ENCODE results near the gene SULT2B1.
A peak's percentile ranks its signal among the peaks of the same experiment; 100 is the strongest.

Gene SULT2B1

DNA sequence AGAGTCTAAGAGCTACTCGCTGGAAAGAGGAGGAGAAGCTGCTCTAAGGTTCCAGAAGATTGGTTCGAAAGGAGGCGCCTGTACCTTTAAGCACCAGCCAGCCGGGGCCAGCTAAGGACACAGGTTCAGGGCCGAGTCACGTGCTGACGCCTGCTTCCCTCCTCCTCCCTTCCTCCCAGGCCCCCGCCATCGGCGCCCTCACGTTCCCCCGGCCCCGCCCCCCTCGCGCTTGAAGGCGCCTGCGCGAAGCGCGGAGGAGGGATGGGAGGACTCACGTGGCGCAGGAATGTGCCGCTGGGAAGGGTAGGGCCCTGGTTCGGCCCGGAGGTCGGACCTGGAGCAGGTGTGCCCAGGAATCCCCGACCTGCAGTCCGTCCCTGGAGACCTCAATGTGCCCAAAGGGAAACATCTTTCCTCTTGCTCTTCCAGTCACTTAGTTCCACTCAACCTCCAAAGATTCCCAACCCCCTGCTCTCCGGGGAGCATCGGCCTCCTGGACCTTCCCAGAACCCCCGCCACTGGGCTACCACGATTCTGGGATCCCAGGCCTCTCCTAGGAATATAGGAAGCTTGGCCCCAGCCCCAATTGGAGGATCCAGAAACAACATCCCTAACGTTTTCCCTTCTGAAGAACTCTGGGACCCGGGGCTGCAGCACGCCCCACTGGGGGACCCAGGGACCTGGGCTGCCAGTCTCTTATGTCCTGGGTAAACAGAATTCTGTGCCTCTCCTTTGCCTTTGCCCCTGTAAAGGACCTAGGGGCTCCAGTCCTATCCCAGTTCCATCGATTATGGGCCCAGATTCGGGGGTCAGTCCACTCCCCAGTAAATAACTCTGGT is 82.7 kb downstream of the SULT2B1 start:
- DNase-seq (ENCODE audit: low read depth, low spot score): peak; percentile 85

DNA sequence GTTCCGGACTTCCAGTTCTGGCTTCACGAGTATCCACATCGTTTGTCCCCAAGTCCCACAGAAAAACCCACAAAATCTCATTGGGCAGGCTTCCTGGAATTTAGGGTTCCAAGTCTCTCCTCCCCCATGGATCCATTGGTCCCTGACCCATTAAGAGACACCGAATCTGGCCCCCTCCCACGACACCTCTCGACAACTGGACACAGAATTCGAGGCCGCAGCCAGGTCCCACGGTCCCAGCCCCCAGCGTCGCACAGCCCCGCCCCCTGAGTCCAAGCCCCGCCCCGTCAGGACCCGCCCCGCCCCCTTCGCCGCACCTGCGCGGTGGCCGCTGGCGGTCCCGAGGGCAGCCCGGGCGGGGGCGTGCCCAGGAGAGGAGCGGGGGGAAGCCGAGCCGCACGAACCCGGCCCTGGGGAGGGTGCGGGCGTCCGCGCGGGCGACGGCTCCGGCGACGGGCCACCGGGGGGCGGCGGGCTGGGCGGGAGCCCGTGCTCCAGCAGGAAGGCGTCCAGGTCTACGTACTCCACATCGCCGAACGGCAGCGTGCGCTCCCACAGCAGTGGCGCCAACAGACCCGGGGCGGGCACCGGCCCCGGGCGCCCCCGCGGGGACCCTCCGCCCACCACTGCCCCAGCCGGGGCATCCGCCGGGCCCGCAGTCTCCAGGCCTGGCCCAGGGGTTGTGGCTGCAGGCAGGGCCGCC is 83.4 kb downstream of the SULT2B1 start:
- DNase-seq (ENCODE audit: low read depth, low spot score): peak; percentile 68

DNA sequence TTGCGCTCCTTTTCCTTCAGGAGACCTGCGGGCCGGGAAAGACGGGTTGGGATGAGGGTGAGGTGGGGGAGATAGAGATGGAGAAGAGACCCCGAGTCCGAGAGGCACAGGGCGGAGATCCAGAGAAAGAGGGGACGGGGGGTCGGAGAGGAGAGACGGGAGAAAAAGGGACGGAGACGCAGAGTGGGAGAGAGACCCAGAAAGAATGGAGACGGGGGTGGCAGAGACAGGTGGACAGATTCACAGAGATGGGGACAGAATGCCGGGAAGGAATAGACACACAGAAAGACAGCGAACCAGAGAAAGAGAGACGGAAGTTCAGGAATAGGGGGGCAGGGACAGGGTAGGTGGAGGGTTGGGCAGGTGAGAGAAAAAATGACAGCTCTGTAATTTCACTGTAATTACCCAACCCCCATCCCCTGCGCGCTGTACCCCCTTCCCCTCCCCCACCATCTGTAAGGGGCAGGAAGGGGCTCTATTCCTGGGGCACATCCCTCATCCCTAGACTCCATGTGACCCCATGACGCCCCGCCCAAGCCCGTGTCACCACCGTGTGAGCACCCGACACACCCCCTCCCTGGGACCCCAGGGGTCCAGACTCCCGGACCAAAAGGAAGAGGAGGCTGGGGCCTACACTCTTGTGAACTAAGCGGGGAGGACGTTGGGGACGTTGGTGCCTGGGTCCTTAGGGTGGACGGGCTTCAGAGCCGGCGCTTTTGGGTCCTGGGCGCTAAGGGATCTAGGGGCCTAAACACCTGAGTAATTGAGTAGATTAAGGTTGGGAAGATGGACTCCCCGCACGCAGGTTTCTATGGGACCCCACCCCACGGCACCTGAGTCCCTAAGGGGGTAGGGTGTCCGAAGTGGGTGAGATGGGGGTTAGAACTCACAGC is 84.2 kb downstream of the SULT2B1 start:
- DNase-seq (ENCODE audit: low read depth, low spot score): no peak

DNA sequence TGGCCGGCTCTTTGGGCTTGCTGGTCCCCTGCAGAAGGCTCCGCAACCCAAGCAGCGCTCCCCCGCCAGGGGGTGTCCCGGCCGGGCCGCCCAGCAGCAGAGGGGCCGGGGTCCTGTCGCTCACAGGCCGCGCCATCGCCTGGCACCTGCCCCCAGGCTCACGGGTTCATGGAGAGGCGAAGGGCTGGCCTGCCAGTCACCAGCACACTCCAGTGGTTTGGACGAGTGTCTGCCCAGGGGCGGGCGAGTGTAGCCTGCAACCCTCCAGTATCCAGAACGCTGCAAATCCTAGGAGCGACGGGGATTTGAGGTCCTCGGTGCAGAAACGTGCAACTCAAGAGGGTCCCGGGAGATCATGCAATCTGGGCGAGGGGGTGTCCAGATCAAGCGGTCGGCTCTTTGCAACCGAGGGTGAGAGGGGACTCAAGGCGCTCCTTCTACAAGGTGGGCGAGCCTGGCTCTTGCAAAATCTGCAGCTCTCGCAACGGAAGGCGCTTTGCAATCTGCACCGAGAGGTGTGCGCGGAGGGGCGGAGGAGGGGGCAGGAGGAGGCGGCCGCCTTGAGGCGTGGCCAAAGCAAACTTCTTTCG is 85.0 kb downstream of the SULT2B1 start, which contains the start of gene DBP:
Gene DBP, minus strand, starts transcription at position 521 of the 590 bp plus-strand sequence. Its CDS starts 385 bp downstream, at position 136.
- no peak for DNase-seq (ENCODE audit: low read depth, low spot score)

DNA sequence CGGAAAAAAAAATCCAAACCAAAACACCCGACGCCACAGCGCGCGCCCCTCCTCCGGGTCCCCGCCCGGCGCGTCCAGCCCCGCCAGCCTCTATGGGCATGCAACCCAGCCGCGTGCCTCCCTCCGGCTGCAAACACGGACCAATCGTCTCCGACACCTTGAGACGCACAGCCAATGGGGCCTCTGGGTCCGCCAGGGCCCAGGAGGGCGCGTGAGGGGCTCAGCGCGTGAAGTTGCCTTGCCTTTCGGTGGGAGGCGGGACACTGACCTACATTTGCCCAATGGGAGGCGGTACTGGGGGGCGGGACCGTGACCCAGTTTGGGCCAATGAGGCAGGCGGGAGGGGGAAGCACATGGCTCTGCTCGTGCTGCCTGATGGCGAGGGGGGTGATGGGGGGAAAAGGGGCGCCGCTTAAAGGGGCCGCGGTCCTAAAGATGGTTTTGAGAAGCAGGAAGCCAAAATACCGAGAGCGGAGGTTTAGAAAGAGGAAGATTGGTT is 85.5 kb downstream of the SULT2B1 start:
- DNase-seq (ENCODE audit: low read depth, low spot score): peak; percentile 100

DNA sequence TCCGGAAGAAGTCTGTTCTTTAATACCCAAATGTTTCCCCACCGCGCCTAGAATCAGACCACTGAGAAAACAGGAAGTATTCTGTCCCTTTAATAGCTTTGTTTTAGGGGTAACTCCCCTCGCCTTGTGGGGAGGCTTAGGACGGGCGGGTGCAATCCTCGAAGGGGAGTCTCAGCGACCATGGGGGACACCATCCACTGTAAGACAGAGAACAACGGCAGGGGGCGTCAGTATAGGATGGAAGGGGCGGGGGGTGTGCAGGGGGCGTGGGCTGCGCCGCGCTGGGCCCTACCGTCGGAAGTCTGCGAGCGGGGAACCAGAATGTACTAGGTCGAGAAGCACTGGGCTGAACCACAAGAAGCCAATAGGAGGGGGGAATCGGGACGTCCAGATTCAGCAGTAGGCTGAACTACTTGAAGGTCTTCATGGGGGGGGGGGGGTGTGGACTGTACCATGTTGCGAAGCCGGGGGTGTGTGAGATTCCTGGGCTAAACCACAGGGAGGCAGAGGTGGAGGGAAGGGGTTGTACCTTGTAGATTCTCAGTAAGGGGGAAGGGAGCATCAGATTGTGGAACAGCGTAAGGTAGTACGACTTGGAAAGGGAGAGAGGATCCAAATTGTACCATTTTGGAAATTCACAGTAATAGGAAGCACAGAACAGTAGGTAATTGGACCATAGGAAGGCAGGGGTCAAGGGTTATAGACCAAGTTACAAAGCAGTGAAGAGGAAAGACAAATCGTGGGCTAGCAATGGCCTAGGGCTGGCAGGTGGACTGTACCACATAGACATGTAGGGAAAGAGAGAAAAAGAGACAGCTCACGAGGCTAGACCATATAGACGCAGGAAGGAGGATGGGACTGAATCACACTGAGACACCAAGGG is 86.2 kb downstream of the SULT2B1 start:
- peak; percentile 72 for DNase-seq (ENCODE audit: low read depth, low spot score)

DNA sequence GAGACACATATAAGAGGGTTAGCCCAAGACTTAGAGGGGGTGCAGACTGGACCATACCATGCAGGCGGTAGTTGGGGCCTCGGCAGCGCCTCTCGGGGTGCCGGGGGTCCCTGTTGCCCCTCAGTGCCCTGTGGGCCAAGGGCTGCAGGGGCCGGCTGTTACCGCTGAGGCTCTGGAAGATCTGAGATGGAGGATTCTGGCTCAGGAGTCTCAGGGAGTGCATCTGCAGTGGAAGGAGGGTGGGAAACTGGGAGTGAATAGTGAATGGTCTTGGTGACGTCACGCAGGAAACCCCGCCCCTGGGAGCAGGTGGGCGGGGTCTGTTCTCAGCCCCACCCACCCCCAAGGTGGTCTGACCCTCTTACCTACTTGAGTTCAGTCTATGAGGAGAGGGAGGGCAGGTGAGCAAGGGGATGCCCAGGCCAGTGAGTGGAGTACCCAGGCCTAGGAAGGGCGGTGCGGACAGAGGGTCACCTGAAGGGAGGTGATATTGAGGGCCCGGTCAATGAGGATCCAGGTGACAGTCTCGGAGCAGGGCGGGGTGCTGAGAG is 86.9 kb downstream of the SULT2B1 start:
- DNase-seq (ENCODE audit: low read depth, low spot score): no peak

DNA sequence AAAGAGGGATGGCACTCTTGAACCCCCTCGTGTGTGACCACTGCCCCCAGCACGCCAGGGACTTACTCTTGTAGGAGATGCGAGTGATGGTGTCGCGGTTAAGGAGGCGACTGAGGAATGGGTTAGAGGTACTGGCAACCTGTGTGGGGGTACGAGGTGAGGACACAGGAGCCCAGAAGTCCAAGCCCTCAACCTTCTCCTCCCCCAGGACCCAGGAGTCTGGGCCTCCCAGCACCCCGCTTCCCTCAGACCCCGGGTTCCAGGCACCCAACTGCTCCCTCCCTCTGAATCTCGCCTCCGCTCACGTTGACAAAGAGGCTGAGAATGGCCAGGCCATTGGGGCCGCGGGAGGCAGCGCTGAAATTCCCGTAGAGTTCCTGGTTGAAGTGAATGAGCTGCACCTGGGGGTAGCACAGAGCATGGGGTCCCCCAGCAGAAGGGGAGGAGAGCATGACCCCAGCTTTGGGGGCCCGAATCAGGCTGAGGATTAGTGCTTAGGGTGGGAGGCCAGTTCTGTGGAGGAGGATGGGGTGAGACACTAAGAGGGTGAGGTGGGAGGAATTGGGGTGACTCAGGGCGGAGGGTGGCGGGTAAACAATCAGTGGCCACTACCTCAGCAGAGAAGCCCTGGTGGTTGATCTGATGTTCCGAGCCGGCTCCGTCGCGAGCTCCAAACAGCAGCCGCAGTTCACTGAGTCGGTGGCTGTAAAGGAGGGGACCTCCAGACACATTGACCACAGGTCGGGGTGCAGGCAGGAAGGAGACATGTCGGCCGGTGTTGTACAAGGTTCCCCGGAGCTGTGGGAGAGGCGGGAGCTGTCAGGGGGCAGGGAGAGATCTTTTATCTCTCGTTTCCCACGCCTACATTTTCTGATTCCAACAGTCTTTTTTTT is 87.8 kb downstream of the SULT2B1 start:
- DNase-seq (ENCODE audit: low read depth, low spot score): no peak

DNA sequence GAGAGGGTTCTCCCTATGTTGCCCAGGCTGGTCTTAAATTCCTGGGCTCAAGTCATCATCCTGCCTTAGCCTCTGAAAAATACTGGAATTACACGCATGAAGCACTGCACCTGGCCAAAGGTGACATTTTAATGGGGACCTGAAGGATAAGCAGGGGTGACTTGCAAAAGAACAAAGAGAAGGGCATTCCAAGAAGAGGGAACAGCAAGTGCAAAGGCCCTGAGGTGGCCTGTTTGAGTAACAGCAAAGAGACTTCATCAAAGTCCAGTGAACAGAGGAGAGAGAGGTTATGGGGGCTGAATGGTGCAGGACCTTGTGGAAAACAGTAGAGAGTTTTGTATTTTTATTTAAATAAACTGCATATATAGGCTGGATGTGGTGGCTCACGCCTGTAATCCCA is 89.9 kb downstream of the SULT2B1 start:
- no peak for DNase-seq (ENCODE audit: low read depth, low spot score)

DNA sequence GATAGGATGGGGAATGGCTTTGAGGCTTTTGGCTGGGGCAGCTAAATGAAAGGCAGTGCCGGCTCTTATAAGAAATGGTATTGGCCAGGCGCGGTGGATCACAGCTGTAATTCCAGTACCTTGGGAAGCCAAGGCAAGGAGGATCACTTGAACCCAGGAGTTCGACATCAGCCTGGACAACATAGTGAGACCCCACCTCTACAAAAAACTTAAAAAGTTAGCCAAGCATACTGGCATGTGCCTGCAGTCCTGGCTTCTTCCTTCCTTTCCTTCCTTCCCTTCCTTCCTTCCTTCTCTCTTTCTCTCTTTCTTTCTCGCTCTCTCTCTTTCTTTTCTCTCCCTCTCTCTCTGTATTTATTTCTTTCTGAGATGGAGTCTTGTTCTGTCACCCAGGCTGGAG is 90.9 kb downstream of the SULT2B1 start:
- no peak for DNase-seq (ENCODE audit: low read depth, low spot score)

DNA sequence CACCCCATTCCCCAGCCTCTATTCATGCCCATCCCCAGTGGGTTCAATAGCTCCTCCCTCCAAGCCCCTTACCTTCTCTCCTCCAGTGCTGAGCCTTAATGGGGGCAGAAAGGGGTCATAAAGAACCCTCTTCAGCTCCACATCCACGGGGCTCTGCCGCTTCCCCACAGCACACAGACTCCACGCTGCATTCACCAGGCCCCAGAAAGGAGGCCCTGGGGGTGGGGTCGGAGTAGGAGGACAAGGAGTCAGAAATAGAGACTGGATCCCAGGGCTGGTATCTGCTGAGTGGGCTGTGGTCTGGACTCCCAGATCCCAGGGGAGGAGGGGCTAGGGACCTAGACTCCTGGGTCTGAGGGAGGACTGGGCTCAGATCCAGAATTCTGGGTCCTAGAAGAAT is 92.4 kb downstream of the SULT2B1 start:
- no peak for DNase-seq (ENCODE audit: low read depth, low spot score)

DNA sequence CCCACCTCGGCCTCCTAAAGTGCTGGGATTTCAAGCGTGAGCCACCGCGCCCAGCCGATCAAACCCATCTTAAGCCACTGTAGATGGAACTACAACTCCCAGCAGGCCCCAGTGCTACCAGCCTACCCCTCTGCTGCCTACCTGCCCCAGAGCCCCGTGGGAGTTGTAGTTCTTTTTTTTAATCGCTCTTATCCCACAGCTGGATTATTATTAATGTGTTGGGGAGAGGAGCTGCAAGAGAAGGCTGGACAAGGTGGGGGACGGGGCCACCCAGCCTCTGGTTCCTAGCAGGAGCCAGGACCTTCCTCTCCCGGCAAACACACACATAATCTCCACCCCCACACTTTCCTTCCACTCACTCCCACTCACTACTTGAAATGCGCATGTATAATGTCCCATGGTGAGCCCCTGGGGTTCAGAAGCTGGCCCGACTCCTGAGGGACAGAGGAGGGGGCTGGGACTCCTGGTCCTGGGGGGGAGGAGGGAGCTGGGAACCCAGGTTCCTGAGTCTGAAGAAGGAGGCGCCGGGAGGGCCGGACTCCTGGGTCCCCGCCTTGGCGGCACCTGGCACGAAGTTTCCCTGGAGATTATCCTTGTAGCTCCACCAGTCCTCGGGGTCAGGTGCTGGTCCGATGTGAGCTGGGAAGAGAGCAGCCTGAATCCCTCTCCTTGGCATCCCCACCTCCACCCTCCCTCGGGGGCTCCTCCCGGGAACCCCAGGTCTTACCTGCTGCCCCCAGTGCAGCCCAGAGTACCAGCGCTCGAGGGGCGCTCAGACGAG is 93.1 kb downstream of the SULT2B1 start:
- DNase-seq (ENCODE audit: low read depth, low spot score): peak; percentile 51

DNA sequence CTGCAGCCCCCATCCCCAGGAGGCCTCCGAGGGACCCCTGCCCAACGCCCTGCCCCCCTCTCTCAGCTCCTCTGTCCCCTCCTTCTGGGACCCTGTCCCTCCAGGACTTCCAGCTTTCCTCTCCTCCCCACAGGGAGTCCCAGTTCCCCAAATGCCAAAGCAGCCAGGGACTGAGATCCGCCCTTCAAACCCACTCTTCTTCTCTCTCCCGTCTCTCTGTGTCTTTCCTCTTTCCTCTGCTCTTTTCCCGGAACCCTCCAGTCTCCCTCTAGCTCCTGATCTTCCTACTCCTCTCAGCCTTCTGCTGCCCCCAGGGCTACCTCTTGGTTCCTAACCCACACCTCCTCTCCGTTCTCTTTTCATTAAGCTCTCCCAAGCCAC is 93.6 kb downstream of the SULT2B1 start:
- no peak for DNase-seq (ENCODE audit: low read depth, low spot score)

DNA sequence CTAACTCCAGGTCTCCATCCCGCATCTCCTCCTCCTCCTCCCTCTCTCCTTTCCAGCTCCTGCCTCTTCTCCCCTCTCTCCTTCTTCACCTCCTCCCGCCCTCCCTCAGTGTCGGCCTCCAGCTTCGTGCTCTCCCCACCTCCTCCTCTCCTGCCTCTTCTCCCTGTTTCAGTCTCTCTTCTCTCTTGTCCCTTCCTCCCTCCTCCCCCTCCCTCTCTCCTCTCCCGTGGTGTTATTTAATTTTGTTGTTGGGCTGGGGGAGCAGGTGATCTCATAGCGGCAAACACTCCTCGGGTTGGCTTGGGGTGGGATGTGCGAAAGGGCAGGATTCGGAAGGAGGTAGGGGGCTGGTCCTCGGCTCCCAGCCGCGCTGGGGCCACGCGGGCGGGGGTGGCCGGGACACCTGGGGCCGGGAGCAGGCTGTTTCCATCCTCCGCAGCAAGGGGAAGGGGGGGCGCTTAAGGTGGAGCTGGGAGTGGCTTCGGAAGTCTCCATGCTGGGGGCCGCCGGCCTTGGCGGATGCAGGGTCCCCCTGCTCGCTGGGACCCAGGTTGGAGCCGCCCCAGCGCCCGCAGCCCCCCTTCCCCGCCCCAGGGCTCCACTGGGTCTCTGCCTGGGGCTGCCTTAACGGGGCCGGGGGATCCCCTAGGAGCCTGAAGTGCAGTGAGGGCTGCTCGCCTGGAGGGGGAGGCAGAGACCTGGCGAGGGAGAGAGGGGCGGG is 94.2 kb downstream of the SULT2B1 start, which contains the start of gene CA11:
Gene CA11, minus strand, starts transcription at position 187 of the 721 bp plus-strand sequence. CDS start 555 bp downstream, outside the sequence.
- peak; percentile 83 for DNase-seq (ENCODE audit: low read depth, low spot score)

DNA sequence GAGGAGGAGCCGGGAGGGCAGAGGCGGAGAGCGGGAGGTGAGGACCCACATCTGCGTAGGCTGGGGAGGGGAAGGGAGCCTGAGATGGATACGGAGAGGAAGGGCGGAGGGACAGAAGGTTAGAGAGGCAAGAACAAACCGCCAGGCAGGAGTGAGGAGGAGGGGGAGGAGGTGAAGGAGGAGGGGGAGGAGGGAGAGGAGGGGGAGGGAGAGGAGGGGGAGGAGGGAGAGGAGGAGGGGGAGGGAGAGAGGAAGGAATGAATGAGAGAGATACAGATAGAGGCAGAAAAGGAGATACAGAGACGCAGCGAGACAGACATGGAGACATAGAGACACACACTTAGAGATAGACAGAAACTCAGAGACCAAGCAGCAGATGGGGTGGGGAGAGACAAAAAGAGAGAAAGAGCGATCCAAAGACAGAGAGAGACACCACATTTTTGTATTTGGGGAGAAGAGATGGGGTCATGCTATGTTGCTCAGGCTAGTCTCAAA is 94.8 kb downstream of the SULT2B1 start:
- DNase-seq (ENCODE audit: low read depth, low spot score): no peak

DNA sequence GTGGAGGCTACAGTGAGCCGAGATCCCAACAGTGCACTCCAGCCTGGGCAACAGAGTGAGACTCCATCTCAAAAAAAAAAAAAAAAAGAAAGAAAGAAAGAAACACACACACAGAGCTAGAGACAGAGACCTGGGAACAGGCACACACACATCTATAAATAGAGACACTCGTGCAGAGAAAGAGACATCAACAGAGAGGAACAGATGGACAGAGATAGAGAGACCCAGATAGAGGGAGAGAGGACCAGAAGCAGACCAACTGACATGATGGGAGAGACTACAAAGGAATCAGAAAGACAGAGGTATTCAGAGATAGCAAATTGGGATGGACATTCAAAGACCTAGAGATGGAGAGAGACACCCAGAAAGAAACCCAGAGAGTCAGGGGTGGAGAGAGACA is 96.2 kb downstream of the SULT2B1 start:
- no peak for DNase-seq (ENCODE audit: low read depth, low spot score)
